Testis (tissue), 2 donors: Measurements from ENCODE around the gene CFC1.
"Not testable (repeated sequence)": the region's sequence is repeated elsewhere in the genome, so short reads cannot be mapped to it uniquely, and the experiment has no call there.

Experiments used
- POLR2A ChIP-seq: fragments of 450-650 bp; IDR thresholded peaks from one replicate; pipeline ENCODE4 v1.6.1; 2017; ENCODE audit warnings: antibody characterized with exemption, mild to moderate bottlenecking, moderate library complexity
- TF ChIP-seq, protein P1 (sequence below), 3 experiments: fragments of 450-650 bp in 2 of 3; fragments of 200-600 bp in 1 of 3; sonication (generic) in 1 of 3; IDR thresholded peaks; one replicate each; pipeline ENCODE4 v1.5.1; 2016 to 2019; ENCODE audit warnings: antibody characterized with exemption in 3 of 3, mild to moderate bottlenecking in 2 of 3, moderate library complexity in 1 of 3

- TF ChIP-seq, protein P1, sequence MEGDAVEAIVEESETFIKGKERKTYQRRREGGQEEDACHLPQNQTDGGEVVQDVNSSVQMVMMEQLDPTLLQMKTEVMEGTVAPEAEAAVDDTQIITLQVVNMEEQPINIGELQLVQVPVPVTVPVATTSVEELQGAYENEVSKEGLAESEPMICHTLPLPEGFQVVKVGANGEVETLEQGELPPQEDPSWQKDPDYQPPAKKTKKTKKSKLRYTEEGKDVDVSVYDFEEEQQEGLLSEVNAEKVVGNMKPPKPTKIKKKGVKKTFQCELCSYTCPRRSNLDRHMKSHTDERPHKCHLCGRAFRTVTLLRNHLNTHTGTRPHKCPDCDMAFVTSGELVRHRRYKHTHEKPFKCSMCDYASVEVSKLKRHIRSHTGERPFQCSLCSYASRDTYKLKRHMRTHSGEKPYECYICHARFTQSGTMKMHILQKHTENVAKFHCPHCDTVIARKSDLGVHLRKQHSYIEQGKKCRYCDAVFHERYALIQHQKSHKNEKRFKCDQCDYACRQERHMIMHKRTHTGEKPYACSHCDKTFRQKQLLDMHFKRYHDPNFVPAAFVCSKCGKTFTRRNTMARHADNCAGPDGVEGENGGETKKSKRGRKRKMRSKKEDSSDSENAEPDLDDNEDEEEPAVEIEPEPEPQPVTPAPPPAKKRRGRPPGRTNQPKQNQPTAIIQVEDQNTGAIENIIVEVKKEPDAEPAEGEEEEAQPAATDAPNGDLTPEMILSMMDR (IDR thresholded peaks at IDR 0.05) = not testable (repeated sequence)
- TF ChIP-seq POLR2A = not testable (repeated sequence)
Observed at GRCh38 chr2:130577559-130577958, 21.8 kb downstream of the CFC1 start.
